T-helper 1 cell (primary cell): ENCODE data around the gene SLC9A2.

ENCODE experiments used
- DNase-seq, 5 donors: peaks; one replicate each; pipeline ENCODE4 v3.0.0-alpha.2; 2012 to 2020

SLC9A2 gene

GRCh38 chr2:102621630-102622029, 2.3 kb downstream of the SLC9A2 start:
- no peak for DNase-seq

GRCh38 chr2:102622646-102623045, 3.3 kb downstream of the SLC9A2 start:
- no peak for DNase-seq

- no peak for DNase-seq
These were observed 11.1 kb downstream of the SLC9A2 start for GRCh38 chr2:102630458-102630857.

GRCh38 chr2:102632380-102633175, 13.2 kb downstream of the SLC9A2 start:
- DNase-seq: no peak

- no peak for DNase-seq
These were observed 15.5 kb downstream of the SLC9A2 start for GRCh38 chr2:102634831-102635241.

GRCh38 chr2:102635317-102635716, 16.0 kb downstream of the SLC9A2 start:
- no peak for DNase-seq

- DNase-seq: no peak
These were observed 17.0 kb downstream of the SLC9A2 start for GRCh38 chr2:102636283-102636907.

GRCh38 chr2:102637358-102637757, 18.0 kb downstream of the SLC9A2 start:
- no peak for DNase-seq

- no peak for DNase-seq
These were observed 20.1 kb downstream of the SLC9A2 start for GRCh38 chr2:102639429-102639828.

- DNase-seq: no peak
These were observed 32.8 kb downstream of the SLC9A2 start for GRCh38 chr2:102652126-102652525.

- DNase-seq: no peak
These were observed 38.4 kb downstream of the SLC9A2 start for GRCh38 chr2:102657770-102658169.

- no peak for DNase-seq
These were observed 40.7 kb downstream of the SLC9A2 start for GRCh38 chr2:102660070-102660469.

- no peak for DNase-seq
These were observed 41.2 kb downstream of the SLC9A2 start for GRCh38 chr2:102660574-102660973.

- no peak for DNase-seq
These were observed 42.5 kb downstream of the SLC9A2 start for GRCh38 chr2:102661846-102662245.

GRCh38 chr2:102662833-102663232, 43.5 kb downstream of the SLC9A2 start:
- DNase-seq: no peak

- DNase-seq: no peak
These were observed 44.0 kb downstream of the SLC9A2 start for GRCh38 chr2:102663381-102663780.

GRCh38 chr2:102664471-102664909, 45.1 kb downstream of the SLC9A2 start:
- DNase-seq: peak in 1 of 5 donors; percentile 9

- no peak for DNase-seq
These were observed 47.7 kb downstream of the SLC9A2 start for GRCh38 chr2:102667072-102667471.

GRCh38 chr2:102668171-102668570, 48.8 kb downstream of the SLC9A2 start:
- DNase-seq: no peak

GRCh38 chr2:102669401-102669800, 50.0 kb downstream of the SLC9A2 start:
- DNase-seq: no peak

- DNase-seq: no peak
These were observed 52.9 kb downstream of the SLC9A2 start for GRCh38 chr2:102672107-102672776.

GRCh38 chr2:102674370-102674769, 55.0 kb downstream of the SLC9A2 start:
- DNase-seq: no peak

GRCh38 chr2:102674836-102675235, 55.5 kb downstream of the SLC9A2 start:
- no peak for DNase-seq
